ENCODE data around the gene NDUFA5.

NDUFA5 gene

GRCh38 chr7:123557398-123558288 lies at the start of gene NDUFA5:
NDUFA5 (minus strand) TSS chr7:123557818; CDS start chr7:123557795, 23 bp downstream.
- DNase-seq: peak; percentile 98

DNA sequence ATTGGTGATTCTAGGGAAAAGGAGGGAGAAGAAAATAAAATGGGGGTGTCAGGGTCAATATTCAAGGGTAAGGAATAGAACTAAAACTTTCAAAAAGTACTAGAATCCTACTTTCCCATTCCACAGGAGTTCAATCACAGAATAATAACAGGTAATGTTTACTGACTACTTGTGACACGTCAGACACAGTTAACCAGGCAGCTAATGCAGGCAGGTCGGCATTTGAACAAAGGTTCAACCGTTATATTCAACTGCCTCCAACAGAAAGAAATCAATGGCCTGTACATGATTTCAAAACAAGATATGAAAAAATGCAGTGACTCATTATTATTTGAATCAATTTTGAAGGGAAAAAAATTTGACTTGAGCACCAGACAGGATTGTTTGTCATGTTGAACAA lies 47.1 kb upstream of the NDUFA5 start:
- no peak for DNase-seq

GRCh38 chr7:123602648-123603047 lies 45.0 kb upstream of the NDUFA5 start:
- no peak for DNase-seq

GRCh38 chr7:123601530-123601929 lies 43.9 kb upstream of the NDUFA5 start, which contains the start of gene ASB15:
ASB15 (plus strand) TSS chr7:123601821; CDS start chr7:123614503, 12,682 bp downstream.
- no peak for DNase-seq

GRCh38 chr7:123600876-123601275 lies 43.3 kb upstream of the NDUFA5 start:
- no peak for DNase-seq

DNA sequence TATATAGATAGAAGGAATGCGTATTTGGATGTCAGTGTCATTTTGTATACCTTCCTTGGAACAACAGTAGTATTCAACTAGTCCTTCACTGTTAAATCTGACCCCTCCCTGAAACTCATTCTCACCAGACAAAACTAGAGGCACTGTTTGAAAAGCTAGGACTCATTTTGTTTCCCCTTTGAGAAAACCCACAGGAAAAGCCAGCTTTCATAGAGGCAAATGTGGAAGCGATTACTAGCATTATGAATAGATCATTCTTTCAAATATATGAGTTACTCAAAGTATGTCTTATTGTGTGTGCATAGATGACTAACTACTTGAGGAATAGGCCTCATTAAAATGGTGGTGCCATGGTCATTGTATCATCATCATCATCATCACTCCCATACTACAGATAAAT lies 42.1 kb upstream of the NDUFA5 start:
- DNase-seq: no peak

DNA sequence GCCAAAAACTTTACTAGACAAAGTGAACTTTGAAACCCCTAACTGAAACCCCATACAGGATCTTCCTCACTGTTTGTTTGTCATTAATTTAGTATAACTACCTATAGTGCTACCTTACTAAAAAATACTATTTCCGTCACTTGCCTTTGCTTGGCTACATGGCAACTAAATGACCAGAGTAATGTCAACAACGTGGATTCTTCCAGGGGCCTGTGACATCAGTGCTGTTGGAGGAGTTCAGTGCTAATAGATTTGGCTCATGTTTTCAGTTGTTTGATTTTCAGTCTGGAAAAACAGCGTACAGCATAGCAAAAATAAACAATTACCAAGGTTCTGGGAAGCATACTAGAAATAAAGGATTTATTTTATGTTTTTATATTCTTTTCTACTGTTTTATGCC lies 41.0 kb upstream of the NDUFA5 start:
- DNase-seq: no peak

DNA sequence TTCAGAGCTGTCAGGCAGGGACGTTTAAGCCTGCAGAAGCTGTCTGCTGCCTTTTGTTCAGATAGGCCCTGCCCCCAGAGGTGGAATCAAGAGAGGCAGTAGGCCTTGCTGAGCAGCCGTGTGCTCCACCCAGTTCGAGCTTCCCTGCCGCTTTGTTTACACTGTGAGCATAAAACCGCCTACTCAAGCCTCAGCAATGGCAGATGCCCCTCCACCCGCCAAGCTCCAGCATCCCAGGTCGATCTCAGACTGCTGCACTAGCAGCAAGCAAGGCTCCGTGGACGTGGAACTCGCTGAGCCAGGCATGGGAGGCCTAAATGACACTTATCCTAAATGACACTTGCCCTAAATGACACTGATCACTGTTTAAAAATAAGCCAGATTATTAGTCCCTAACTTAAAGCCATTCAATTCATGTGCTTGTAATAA lies 37.2 kb upstream of the NDUFA5 start:
- DNase-seq: peak; percentile 67

- no peak for DNase-seq
Measured at GRCh38 chr7:123588376-123588775, 30.8 kb upstream of the NDUFA5 start.

DNA sequence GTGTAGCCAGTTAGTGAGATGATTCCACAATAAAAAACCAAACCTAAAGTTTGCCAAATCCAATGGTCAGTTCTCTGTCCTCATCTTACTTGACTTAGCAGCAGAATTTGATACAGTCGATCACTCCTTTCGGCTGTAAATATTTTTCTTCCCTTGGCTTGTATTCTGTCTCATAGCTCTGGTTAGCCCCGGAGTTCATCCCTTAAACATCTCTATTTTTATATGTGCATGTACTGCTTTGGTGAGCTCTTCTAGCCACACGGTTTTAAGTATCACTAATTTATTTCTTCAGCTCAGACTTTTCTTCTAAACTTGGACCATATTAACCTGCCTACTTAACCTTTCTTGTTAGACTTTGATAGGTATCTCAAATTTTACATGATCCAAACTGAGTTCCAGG lies 26.2 kb upstream of the NDUFA5 start:
- no peak for DNase-seq

GRCh38 chr7:123581162-123581459 lies 23.5 kb upstream of the NDUFA5 start:
- DNase-seq: no peak

- peak; percentile 70 for DNase-seq
Measured at GRCh38 chr7:123580406-123581161, 23.0 kb upstream of the NDUFA5 start.

- DNase-seq: no peak
Measured at GRCh38 chr7:123579416-123579815, 21.8 kb upstream of the NDUFA5 start.

DNA sequence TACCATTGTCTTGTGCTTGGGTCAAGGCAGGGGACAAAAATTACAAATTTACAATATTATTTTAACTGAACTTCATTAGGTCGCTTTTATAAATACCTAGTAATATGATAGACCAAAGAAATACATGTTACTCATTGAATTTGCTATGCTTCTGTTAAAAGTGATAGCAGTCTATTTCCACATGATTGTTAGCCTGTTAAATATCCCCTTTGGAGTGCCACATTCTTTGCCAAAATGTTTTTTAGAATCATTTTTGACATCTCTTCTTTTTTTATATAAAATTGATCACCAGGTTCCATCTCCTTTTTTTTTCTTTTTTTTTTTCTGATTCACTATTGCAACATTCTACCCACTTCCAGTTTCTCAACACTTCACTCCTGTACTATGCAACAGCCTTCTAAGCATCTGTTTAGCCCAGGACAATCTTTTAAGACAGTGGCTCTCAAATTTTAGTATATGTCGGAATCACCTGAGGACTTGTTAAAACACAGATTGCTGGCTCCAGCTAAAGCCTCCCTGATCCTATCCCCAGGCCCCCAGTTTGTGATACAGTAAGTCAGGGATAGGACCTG lies 16.4 kb upstream of the NDUFA5 start:
- no peak for DNase-seq

GRCh38 chr7:123573341-123573740 lies 15.7 kb upstream of the NDUFA5 start:
- DNase-seq: no peak

GRCh38 chr7:123571684-123572083 lies 14.1 kb upstream of the NDUFA5 start:
- no peak for DNase-seq

GRCh38 chr7:123571187-123571586 lies 13.6 kb upstream of the NDUFA5 start:
- DNase-seq: no peak

DNA sequence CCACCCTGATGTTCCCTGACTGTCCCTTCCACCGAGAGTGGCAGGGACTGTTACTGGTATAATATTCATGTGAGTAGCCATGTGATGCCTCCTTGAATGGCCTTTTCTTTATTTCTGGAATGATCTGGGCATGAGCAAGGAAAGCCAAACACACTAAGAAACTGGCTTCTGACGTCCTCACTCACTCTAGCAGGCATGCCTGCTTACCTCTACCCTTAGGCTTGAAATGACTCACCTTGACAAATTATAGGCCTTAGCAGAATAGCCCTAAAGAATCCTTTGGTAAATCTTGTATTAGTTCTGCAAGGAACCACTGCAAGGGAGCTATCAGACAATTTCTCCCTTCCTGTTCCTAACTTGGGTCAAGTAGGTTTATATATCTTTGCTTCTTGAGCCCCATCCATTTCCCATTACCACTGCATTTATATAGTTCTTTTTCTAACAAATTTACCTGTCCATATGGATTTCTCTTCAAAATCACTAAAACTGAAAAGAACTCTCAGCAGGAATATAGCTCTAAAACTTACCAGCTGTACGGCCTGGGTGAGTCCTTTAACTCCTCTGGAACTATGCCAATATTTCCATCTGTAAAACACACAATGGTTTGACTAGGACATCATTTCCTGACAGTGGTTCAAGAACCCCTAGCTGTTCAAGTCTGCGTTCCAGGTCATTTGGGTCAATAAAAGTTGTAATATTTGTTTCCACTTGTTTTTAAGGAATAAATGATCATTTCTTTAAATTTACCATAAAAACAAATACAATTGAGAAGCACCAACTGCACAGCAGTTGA lies 13.0 kb upstream of the NDUFA5 start:
- peak; percentile 10 for DNase-seq

- DNase-seq: no peak
Measured at GRCh38 chr7:123569352-123570010, 11.9 kb upstream of the NDUFA5 start.

DNA sequence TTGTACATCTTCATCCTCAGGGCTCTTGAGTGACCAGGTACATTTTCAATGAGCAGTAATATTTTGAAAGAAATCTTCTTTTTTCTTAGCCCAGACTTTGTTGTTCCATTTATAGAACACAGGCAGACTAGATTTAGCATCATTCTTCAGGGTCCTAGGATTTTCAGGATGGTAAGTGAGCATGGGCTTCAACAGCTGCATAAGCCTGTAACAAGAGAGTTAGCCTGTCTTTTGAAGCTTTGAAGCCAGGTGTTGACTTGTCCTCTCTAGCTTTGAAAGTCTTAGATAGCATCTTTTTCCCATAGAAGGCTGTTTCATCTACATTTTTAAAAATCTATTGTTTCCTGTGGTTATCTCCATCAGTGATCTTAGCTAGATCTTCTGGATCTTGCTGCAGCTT lies 4.5 kb upstream of the NDUFA5 start:
- no peak for DNase-seq

GRCh38 chr7:123558289-123558874 lies 764 bp upstream of the NDUFA5 start:
- no peak for DNase-seq

DNA sequence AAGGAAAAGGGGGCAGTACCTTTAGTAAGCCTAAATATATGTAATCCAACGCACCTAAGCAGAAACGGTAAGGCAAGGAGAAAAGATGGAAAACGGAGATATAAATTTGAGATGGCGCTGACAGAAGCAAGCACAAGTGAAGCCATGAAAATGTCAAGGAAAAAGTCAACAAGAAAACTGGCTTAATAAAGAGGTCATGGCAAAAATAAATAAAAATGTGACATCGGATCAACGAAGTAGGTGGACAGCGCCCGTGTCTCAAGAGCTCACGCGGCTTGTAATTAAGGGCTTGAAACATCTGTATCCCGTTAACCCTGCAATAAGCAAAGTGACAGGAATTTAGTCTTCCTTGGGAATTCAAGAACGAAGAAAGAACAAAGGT lies 611 bp downstream of the NDUFA5 start:
- no peak for DNase-seq
